Measurements from ENCODE around the gene INVS.
A peak's percentile ranks its signal among the peaks of the same experiment; 100 is the strongest.
"Not testable (repeated sequence)": the region's sequence is repeated elsewhere in the genome, so short reads cannot be mapped to it uniquely, and the experiment has no call there.

INVS gene

DNA sequence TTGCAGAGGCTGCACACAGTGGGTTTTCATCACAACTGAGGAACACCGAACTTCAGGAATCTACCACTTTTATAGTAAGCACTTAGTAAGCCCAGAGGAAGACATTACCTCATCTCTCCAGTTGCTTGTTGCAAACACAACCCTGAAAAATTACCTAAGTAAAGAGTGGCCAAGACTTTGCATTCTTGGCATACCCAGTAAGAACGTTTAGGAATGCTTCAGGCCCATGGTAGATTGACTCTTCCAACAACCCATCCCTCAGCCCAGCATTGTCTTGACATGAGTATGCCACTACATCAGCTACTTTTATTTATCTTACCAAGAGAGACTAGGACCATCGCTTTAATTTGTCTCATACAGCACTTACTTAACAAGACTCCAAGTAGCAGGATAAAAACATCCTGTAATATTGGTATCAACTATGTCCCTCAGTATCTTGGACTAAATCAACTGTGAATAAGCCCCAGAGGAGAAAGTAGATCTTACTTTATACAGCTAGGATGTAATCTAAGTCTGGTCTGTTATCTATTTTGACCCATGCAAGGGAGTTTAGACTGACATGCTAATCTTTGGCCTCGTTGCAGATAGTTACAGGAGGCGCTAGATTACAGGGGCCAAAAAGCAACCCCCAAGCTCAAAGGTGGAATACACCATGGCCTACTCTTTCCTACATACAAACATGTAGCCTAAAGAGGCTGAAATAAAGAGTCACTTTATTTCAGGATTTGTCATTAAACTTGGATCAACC, 114.9 kb downstream of the INVS start:
- TF ChIP-seq POLR2A (IDR thresholded peaks at IDR 0.05; ENCODE audit: low read length) (no peak), GATA1 (IDR thresholded peaks at IDR 0.05; ENCODE audit: low read depth, low read length) (no peak)

DNA sequence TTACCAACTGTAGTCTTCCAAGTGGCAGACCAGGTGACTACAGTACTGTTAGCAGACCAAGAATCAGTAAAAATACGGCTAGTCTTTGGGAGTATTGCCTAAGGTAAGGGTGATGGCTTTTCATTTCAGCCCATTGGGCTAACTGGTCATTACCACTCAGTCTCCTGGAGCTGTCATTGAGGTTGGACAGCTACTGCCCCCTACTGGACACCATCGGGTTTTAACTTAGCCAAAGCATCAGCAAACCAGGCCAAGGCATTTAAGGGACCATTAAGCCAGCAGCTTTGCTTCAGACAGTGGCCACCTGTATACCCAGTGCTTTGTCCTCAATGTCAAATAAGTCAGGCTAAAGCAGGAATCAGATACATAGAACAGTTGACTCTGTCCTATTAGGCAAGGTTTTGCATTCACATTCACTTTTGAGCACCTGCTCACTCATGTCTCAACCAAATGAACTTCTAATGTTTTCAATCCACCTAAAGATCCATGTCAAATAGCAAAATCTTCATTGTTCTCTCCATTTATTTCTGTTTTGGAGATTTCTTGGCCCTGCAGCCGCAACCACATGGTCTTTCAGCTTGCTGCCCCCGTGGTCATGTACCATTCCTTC, 117.2 kb downstream of the INVS start:
- no peak for TF ChIP-seq GATA1 (IDR thresholded peaks at IDR 0.05; ENCODE audit: low read depth, low read length)
- TF ChIP-seq POLR2A (IDR thresholded peaks at IDR 0.05; ENCODE audit: low read length) = no peak
- DNase-seq = peak; percentile 83 to 90

More for the DNA sequence above, 114.9 kb downstream of the INVS start:
- DNase-seq = peak; percentile 46 to 84

DNA sequence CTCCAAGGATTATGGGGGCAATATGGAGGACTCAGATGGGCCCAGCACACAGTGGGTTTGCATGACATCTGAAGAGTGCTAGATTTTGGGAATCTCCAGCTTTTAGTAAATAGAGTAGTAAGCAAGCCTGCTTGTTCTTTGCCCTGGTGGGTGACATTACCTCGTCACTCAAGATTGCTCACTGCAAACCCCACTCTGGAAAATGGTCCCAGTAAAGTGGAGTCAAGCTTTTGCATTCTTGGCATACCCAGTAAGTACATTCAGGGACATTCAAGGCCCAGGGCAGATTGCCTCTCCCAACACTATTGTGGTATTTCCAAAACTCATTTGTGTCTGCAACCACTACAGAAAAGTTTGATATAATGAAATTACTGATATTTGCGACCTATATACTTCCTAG, 118.5 kb downstream of the INVS start:
- no peak for TF ChIP-seq GATA1 (IDR thresholded peaks at IDR 0.05; ENCODE audit: low read depth, low read length)
- TF ChIP-seq POLR2A (IDR thresholded peaks at IDR 0.05; ENCODE audit: low read length) = no peak
- DNase-seq = no peak

GRCh38 chr9:100219347-100219746, 120.3 kb downstream of the INVS start:
- no peak for DNase-seq

DNA sequence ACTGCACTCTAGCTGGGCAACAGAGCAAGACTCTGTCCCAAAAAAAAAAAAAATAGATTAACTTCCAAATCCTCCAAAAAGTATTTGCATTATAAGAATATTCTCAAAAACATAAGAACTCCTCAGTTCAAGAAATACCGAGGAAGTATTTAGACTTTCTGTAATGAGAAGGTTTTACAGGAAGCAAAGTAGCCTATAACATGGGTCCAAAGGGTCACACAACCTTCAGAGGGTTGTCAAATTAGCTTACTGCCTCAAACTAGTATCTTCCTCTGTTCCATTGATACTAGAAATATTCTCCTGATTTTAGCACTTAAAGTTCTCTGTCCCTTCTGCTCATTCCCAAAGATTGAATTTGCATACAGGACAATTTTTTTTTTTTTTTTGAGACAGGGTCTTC, 121.9 kb downstream of the INVS start:
- TF ChIP-seq GATA1 (IDR thresholded peaks at IDR 0.05; ENCODE audit: low read depth, low read length) (no peak), POLR2A (IDR thresholded peaks at IDR 0.05; ENCODE audit: low read length) (no peak)
- no peak for DNase-seq

More at GRCh38 chr9:100219347-100219746, 120.3 kb downstream of the INVS start:
- TF ChIP-seq POLR2A (IDR thresholded peaks at IDR 0.05; ENCODE audit: low read length) (no peak), GATA1 (IDR thresholded peaks at IDR 0.05; ENCODE audit: low read depth, low read length) (no peak)

- DNase-seq = no peak
These were observed 122.5 kb downstream of the INVS start for GRCh38 chr9:100221538-100221937.

DNA sequence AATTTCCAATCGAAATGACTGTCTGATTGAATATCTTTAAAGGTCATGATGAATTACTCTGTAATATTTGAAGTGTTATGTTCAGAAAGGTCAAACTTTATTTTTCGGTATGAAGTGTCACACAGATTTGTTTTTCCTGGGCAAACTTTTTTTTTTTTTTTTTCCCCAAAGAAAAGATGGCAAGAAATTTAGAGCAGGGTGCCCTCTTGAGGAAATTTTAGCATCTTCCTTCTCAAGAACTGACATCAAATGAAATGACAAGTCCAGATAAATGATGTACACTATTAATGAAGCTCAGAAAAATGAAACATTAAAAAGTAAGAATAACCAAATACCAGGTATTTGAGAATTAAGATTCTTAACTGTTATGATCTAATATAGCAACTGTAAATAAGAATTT, 123.6 kb downstream of the INVS start:
- TF ChIP-seq POLR2A (IDR thresholded peaks at IDR 0.05; ENCODE audit: low read length) (no peak), GATA1 (IDR thresholded peaks at IDR 0.05; ENCODE audit: low read depth, low read length) (no peak)

More at GRCh38 chr9:100221538-100221937, 122.5 kb downstream of the INVS start:
- TF ChIP-seq POLR2A (IDR thresholded peaks at IDR 0.05; ENCODE audit: low read length) (no peak), GATA1 (IDR thresholded peaks at IDR 0.05; ENCODE audit: low read depth, low read length) (no peak)

GRCh38 chr9:100227636-100228035, 128.6 kb downstream of the INVS start:
- no peak for DNase-seq
- no peak for TF ChIP-seq POLR2A (IDR thresholded peaks at IDR 0.05; ENCODE audit: low read length)
- no peak for TF ChIP-seq GATA1 (IDR thresholded peaks at IDR 0.05; ENCODE audit: low read depth, low read length)

More for the DNA sequence above, 123.6 kb downstream of the INVS start:
- peak; percentile 37 to 40 for DNase-seq

- DNase-seq = peak; percentile 6 to 72
- TF ChIP-seq POLR2A (IDR thresholded peaks at IDR 0.05; ENCODE audit: low read length) = no peak
- no peak for TF ChIP-seq GATA1 (IDR thresholded peaks at IDR 0.05; ENCODE audit: low read depth, low read length)
These were observed 129.4 kb downstream of the INVS start for GRCh38 chr9:100228352-100228869.

- TF ChIP-seq GATA1 (IDR thresholded peaks at IDR 0.05; ENCODE audit: low read depth, low read length) (no peak), POLR2A (IDR thresholded peaks at IDR 0.05; ENCODE audit: low read length) (no peak)
- DNase-seq = no peak
These were observed 130.1 kb downstream of the INVS start for GRCh38 chr9:100229136-100229535.

- no peak for TF ChIP-seq POLR2A (IDR thresholded peaks at IDR 0.05; ENCODE audit: low read length)
- no peak for TF ChIP-seq GATA1 (IDR thresholded peaks at IDR 0.05; ENCODE audit: low read depth, low read length)
These were observed 130.5 kb downstream of the INVS start for GRCh38 chr9:100229561-100229960.

DNA sequence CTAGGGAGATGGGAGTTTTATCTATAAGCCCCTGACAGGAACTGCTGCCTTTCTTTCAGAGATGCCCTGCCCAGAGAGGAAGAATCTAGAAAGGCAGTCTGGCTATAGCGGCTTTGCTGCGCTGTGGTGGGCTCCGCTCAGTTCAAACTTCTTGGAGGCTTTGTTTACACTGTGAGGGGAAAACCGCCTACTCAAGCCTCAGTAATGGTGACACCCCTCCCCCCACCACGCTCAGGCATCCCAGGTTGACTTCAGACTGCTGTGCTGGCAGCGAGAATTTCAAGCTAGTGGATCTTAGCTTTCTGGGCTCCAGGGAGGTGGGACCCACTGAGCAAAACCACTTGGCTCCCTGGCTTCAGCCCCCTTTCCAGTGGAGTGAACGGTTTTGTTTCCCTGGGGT, 137.9 kb downstream of the INVS start:
- DNase-seq = not testable (repeated sequence)

More at GRCh38 chr9:100229561-100229960, 130.5 kb downstream of the INVS start:
- no peak for DNase-seq

- no peak for TF ChIP-seq POLR2A (IDR thresholded peaks at IDR 0.05; ENCODE audit: low read length)
- TF ChIP-seq GATA1 (IDR thresholded peaks at IDR 0.05; ENCODE audit: low read depth, low read length) = no peak
- DNase-seq = no peak
These were observed 141.5 kb downstream of the INVS start for GRCh38 chr9:100240512-100240911.

GRCh38 chr9:100267211-100267610, 168.2 kb downstream of the INVS start:
- TF ChIP-seq POLR2A (IDR thresholded peaks at IDR 0.05; ENCODE audit: low read length) = no peak
- TF ChIP-seq GATA1 (IDR thresholded peaks at IDR 0.05; ENCODE audit: low read depth, low read length) = no peak
- DNase-seq = no peak

- TF ChIP-seq GATA1 (IDR thresholded peaks at IDR 0.05; ENCODE audit: low read depth, low read length) (no peak), POLR2A (IDR thresholded peaks at IDR 0.05; ENCODE audit: low read length) (no peak)
- no peak for DNase-seq
These were observed 169.2 kb downstream of the INVS start for GRCh38 chr9:100268271-100268670.

Data from erythroblast (primary cell).